ENCODE measurements around the gene UTS2B.

The UTS2B gene

GRCh38 chr3:191321019-191321767, 9.1 kb downstream of the UTS2B start:
- no peak for DNase-seq (ENCODE audit: low spot score)

- DNase-seq (ENCODE audit: low spot score): no peak
Observed at GRCh38 chr3:191320316-191320715, 10.0 kb downstream of the UTS2B start.

GRCh38 chr3:191316876-191317603, 13.3 kb downstream of the UTS2B start:
- DNase-seq (ENCODE audit: low spot score): no peak

- DNase-seq (ENCODE audit: low spot score): no peak
Observed at GRCh38 chr3:191314109-191314728, 16.1 kb downstream of the UTS2B start.

- DNase-seq (ENCODE audit: low spot score): no peak
Observed at GRCh38 chr3:191313296-191313695, 17.0 kb downstream of the UTS2B start.

- no peak for DNase-seq (ENCODE audit: low spot score)
Observed at GRCh38 chr3:191307341-191307740, 23.0 kb downstream of the UTS2B start.

- DNase-seq (ENCODE audit: low spot score): no peak
Observed at GRCh38 chr3:191306428-191306827, 23.9 kb downstream of the UTS2B start.

GRCh38 chr3:191303596-191303995, 26.7 kb downstream of the UTS2B start:
- no peak for DNase-seq (ENCODE audit: low spot score)

GRCh38 chr3:191302451-191302850, 27.9 kb downstream of the UTS2B start:
- no peak for DNase-seq (ENCODE audit: low spot score)

- DNase-seq (ENCODE audit: low spot score): no peak
Observed at GRCh38 chr3:191301782-191302411, 28.4 kb downstream of the UTS2B start.

GRCh38 chr3:191301017-191301416, 29.3 kb downstream of the UTS2B start:
- DNase-seq (ENCODE audit: low spot score): no peak

- no peak for DNase-seq (ENCODE audit: low spot score)
Observed at GRCh38 chr3:191300422-191300821, 29.9 kb downstream of the UTS2B start.

GRCh38 chr3:191298846-191299245, 31.5 kb downstream of the UTS2B start:
- DNase-seq (ENCODE audit: low spot score): no peak

GRCh38 chr3:191296041-191296541, 34.2 kb downstream of the UTS2B start:
- DNase-seq (ENCODE audit: low spot score): no peak

GRCh38 chr3:191294291-191294690, 36.0 kb downstream of the UTS2B start:
- no peak for DNase-seq (ENCODE audit: low spot score)

GRCh38 chr3:191292243-191293015, 37.9 kb downstream of the UTS2B start:
- DNase-seq (ENCODE audit: low spot score): no peak

GRCh38 chr3:191290311-191291025, 39.9 kb downstream of the UTS2B start:
- DNase-seq (ENCODE audit: low spot score): no peak

GRCh38 chr3:191283400-191283799, 46.9 kb downstream of the UTS2B start:
- DNase-seq (ENCODE audit: low spot score): no peak

- no peak for DNase-seq (ENCODE audit: low spot score)
Observed at GRCh38 chr3:191282251-191283185, 47.8 kb downstream of the UTS2B start.

GRCh38 chr3:191280882-191281281, 49.4 kb downstream of the UTS2B start:
- DNase-seq (ENCODE audit: low spot score): no peak
